Measurements from ENCODE around the gene MYEF2.

Gene MYEF2

DNA sequence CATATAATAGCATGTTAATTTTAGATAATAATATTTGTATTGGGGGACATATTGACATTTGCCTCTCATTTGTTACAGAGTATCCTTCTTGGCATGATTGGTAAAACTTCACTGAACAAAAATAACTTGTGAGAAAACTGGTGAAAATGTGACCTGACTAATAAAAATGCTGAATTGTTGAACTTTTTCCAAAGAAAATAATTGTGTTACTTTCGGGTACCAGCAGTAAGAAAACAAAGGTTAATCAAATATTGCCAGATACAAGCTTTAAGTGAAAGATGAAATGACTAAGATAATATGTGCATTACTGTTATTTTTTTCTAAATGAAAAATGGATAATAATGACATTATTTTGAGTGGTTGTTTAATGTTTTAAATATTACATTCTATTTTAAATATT is 43.2 kb upstream of the MYEF2 start:
- Histone ChIP-seq H3K27ac (replicated peaks; ENCODE audit: low read length) (no peak overlapping the region), H2AK5ac (ENCODE audit: low read depth, low read length) (no peak overlapping the region), H3K4me3 (ENCODE audit: low read length in 2 of 2) (no peak overlapping the region), H3K18ac (ENCODE audit: low read length) (no peak overlapping the region), H2BK120ac (ENCODE audit: low read depth, low read length) (no peak overlapping the region), H3K14ac (ENCODE audit: low read length) (no peak overlapping the region), H4K91ac (ENCODE audit: low read depth, low read length, poor library complexity) (no peak overlapping the region), H3K27me3 (ENCODE audit: control insufficient read depth in 3 of 3, insufficient read depth in 3 of 3, low read depth in 1 of 3, low read length in 3 of 3) (peaks cover 0 to 1% (median 0%) of the 10 kb centered on the region in 3 experiments), H3K9me3 (replicated peaks in 1 of 2; ENCODE audit: control insufficient read depth in 2 of 2, insufficient read depth in 1 of 2, low read depth in 1 of 2, low read length in 2 of 2) (no peaks in the 10 kb centered on the region), H3K36me3 (replicated peaks in 1 of 2; ENCODE audit: control insufficient read depth in 2 of 2, insufficient read depth in 2 of 2, low read length in 2 of 2) (no peaks in the 10 kb centered on the region), H2BK12ac (ENCODE audit: low read length) (no peak overlapping the region), H3K4me1 (ENCODE audit: control insufficient read depth in 2 of 2, insufficient read depth in 1 of 2, low read depth in 1 of 2, low read length in 2 of 2) (peaks cover 0 to 1% of the 10 kb centered on the region in 2 donors), H4K8ac (ENCODE audit: low read depth, low read length) (no peak overlapping the region), H3K4me2 (ENCODE audit: insufficient read depth, low read length, poor library complexity, severe bottlenecking) (no peak overlapping the region), H2BK5ac (ENCODE audit: low read length) (no peak overlapping the region), H3K79me1 (ENCODE audit: low read depth, low read length) (no peaks in the 10 kb centered on the region), H3K9ac (ENCODE audit: low read depth, low read length, poor library complexity) (no peak overlapping the region), H2BK15ac (ENCODE audit: low read length) (no peak overlapping the region), H2AFZ (ENCODE audit: low read length) (no peak overlapping the region), H3K4ac (ENCODE audit: low read length) (no peak overlapping the region), H3K23ac (ENCODE audit: low read depth, low read length, poor library complexity) (no peak overlapping the region)
- no peak for DNase-seq (ENCODE audit: low spot score)
- no CpG with 5 or more reads among the region's 1 CpG for WGBS, 2 donors (ENCODE audit: extremely low coverage in 2 of 2, insufficient read length in 2 of 2, insufficient replicate concordance in 1 of 2)

DNA sequence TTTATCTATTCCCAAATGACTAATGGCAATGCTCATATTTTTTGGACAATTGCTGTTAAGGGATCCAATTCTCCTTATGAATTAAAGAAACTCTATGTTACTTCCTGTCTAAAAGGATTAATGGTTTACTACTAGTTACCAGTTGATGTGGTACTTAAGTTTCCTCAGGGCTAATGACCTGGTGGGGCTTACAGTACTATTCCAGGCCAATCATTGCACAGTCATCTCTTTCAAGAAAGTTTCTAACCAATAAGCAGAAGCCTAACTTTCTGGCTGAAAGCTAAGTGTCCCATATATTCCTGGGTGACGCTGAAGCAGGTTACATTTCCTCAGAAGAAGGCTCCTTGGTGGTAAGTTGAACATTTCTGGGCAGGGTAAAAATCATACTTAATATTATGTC is 27.9 kb upstream of the MYEF2 start, which contains the start of gene SLC12A1:
Gene SLC12A1 (plus strand): TSS at position 322 of the 400 bp plus-strand sequence. CDS start 1,418 bp downstream, outside the sequence.
- Histone ChIP-seq H2BK120ac (ENCODE audit: low read depth, low read length) (no peak within 1 kb of the TSS), H2BK5ac (ENCODE audit: low read length) (no peak within 1 kb of the TSS), H3K9ac (ENCODE audit: low read depth, low read length, poor library complexity) (no peak within 1 kb of the TSS), H3K4ac (ENCODE audit: low read length) (no peak within 1 kb of the TSS), H2BK12ac (ENCODE audit: low read length) (no peak within 1 kb of the TSS), H3K27me3 (ENCODE audit: control insufficient read depth in 3 of 3, insufficient read depth in 3 of 3, low read depth in 1 of 3, low read length in 3 of 3) (no peaks in the 10 kb centered on the region), H3K36me3 (replicated peaks in 1 of 2; ENCODE audit: control insufficient read depth in 2 of 2, insufficient read depth in 2 of 2, low read length in 2 of 2) (no peaks in the 10 kb centered on the region), H3K4me3 (ENCODE audit: low read length in 2 of 2) (no peak within 1 kb of the TSS), H4K91ac (ENCODE audit: low read depth, low read length, poor library complexity) (no peak within 1 kb of the TSS), H3K79me1 (ENCODE audit: low read depth, low read length) (no peaks in the 10 kb centered on the region), H4K8ac (ENCODE audit: low read depth, low read length) (no peak within 1 kb of the TSS), H3K27ac (replicated peaks; ENCODE audit: low read length) (no peak within 1 kb of the TSS), H3K14ac (ENCODE audit: low read length) (no peak within 1 kb of the TSS), H3K4me2 (ENCODE audit: insufficient read depth, low read length, poor library complexity, severe bottlenecking) (no peak within 1 kb of the TSS), H3K9me3 (replicated peaks in 1 of 2; ENCODE audit: control insufficient read depth in 2 of 2, insufficient read depth in 1 of 2, low read depth in 1 of 2, low read length in 2 of 2) (no peaks in the 10 kb centered on the region), H3K4me1 (ENCODE audit: control insufficient read depth in 2 of 2, insufficient read depth in 1 of 2, low read depth in 1 of 2, low read length in 2 of 2) (peaks cover 0 to 2% of the 10 kb centered on the region in 2 donors), H2AK5ac (ENCODE audit: low read depth, low read length) (no peak within 1 kb of the TSS), H3K23ac (ENCODE audit: low read depth, low read length, poor library complexity) (no peak within 1 kb of the TSS), H2BK15ac (ENCODE audit: low read length) (no peak within 1 kb of the TSS), H2AFZ (ENCODE audit: low read length) (no peak within 1 kb of the TSS), H3K18ac (ENCODE audit: low read length) (no peak within 1 kb of the TSS)
- no CpG with 5 or more reads among the region's 1 CpG for WGBS, 2 donors (ENCODE audit: extremely low coverage in 2 of 2, insufficient read length in 2 of 2, insufficient replicate concordance in 1 of 2)
- DNase-seq (ENCODE audit: low spot score), result no peak

DNA sequence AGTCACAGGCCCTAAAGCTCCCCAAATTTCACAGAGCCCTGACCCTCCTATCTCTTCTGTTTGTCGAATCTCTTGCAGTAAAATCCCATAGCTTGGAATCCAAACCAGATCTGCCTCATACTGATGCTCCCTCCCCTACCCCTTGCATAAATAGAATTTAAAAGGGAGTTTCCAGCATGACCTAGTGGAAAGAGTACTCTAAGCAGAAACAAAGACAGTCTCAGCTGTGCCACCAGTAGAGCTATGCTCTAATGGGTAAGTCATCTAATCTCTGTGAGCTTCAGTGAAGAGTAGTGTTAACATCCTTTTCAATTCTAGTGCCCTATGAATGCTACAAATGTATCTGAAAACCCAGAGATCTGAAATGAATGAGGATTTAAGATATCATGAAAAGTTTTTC is 24.0 kb upstream of the MYEF2 start:
- Histone ChIP-seq H2AFZ (ENCODE audit: low read length) (no peak overlapping the region), H2BK12ac (ENCODE audit: low read length) (no peak overlapping the region), H3K9me3 (replicated peaks in 1 of 2; ENCODE audit: control insufficient read depth in 2 of 2, insufficient read depth in 1 of 2, low read depth in 1 of 2, low read length in 2 of 2) (no peaks in the 10 kb centered on the region), H2BK5ac (ENCODE audit: low read length) (no peak overlapping the region), H3K4me2 (ENCODE audit: insufficient read depth, low read length, poor library complexity, severe bottlenecking) (no peak overlapping the region), H2AK5ac (ENCODE audit: low read depth, low read length) (no peak overlapping the region), H3K9ac (ENCODE audit: low read depth, low read length, poor library complexity) (no peak overlapping the region), H2BK15ac (ENCODE audit: low read length) (no peak overlapping the region), H3K4ac (ENCODE audit: low read length) (no peak overlapping the region), H3K36me3 (replicated peaks in 1 of 2; ENCODE audit: control insufficient read depth in 2 of 2, insufficient read depth in 2 of 2, low read length in 2 of 2) (no peaks in the 10 kb centered on the region), H3K79me1 (ENCODE audit: low read depth, low read length) (no peaks in the 10 kb centered on the region), H3K18ac (ENCODE audit: low read length) (no peak overlapping the region), H3K14ac (ENCODE audit: low read length) (no peak overlapping the region), H3K23ac (ENCODE audit: low read depth, low read length, poor library complexity) (no peak overlapping the region), H4K8ac (ENCODE audit: low read depth, low read length) (no peak overlapping the region), H2BK120ac (ENCODE audit: low read depth, low read length) (no peak overlapping the region), H3K27ac (replicated peaks; ENCODE audit: low read length) (no peak overlapping the region), H3K4me3 (ENCODE audit: low read length in 2 of 2) (no peak overlapping the region), H3K4me1 (ENCODE audit: control insufficient read depth in 2 of 2, insufficient read depth in 1 of 2, low read depth in 1 of 2, low read length in 2 of 2) (peaks cover 0 to 2% of the 10 kb centered on the region in 2 donors), H3K27me3 (ENCODE audit: control insufficient read depth in 3 of 3, insufficient read depth in 3 of 3, low read depth in 1 of 3, low read length in 3 of 3) (no peaks in the 10 kb centered on the region), H4K91ac (ENCODE audit: low read depth, low read length, poor library complexity) (no peak overlapping the region)
- no peak for DNase-seq (ENCODE audit: low spot score)
- WGBS, 2 donors (ENCODE audit: extremely low coverage in 2 of 2, insufficient read length in 2 of 2, insufficient replicate concordance in 1 of 2), result no CpG with 5 or more reads among the region's 1 CpG

DNA sequence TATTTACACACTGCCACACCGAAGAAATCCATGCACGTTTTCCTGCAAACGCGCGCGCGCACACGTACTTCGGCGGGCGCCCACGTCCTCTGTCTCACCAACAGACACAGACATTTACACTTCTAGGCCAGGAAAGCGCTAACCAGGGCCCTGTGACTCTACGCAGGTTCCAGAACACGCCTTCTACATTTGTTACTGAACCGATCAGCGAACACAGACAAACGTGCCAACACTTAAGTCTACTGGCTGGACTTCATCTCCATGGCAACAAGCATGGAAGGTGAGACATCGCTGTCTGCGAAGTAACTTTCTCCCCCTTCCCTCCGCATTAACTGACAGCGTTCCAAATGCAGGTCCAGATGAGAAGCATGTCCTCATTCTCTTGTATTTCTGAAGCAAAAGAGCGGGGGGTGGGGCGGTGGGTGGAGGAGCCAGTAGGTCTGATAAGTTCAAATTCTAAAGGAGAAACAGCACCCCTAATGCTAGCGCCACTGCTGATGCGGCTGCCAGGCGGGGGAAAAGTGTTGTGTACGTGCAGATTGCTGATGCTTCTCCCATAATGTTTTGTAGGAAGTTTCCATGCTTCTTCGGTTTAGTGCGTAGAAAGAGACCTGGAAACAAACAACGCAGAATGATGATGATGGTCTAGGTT is 13.6 kb upstream of the MYEF2 start, which contains the start of gene CTXN2:
Gene CTXN2 (plus strand): TSS at position 92 of the 652 bp plus-strand sequence. CDS start 9,636 bp downstream, outside the sequence.
- peak within 1 kb of the TSS; percentile 7 to 53 for H3K4me3 ChIP-seq (ENCODE audit: low read length in 2 of 2)
- H3K79me1 ChIP-seq (ENCODE audit: low read depth, low read length), result no peaks in the 10 kb centered on the region
- H3K36me3 ChIP-seq (replicated peaks in 1 of 2; ENCODE audit: control insufficient read depth in 2 of 2, insufficient read depth in 2 of 2, low read length in 2 of 2), result no peaks in the 10 kb centered on the region
- no peak within 1 kb of the TSS for H4K8ac ChIP-seq (ENCODE audit: low read depth, low read length)
- no peak within 1 kb of the TSS for H3K27ac ChIP-seq (replicated peaks; ENCODE audit: low read length)
- WGBS, 2 donors (ENCODE audit: extremely low coverage in 2 of 2, insufficient read length in 2 of 2, insufficient replicate concordance in 1 of 2), result no CpG with 5 or more reads among the region's 31 CpGs
- no peak within 1 kb of the TSS for H2BK15ac ChIP-seq (ENCODE audit: low read length)
- H2BK5ac ChIP-seq (ENCODE audit: low read length), result no peak within 1 kb of the TSS
- H3K27me3 ChIP-seq (ENCODE audit: control insufficient read depth in 3 of 3, insufficient read depth in 3 of 3, low read depth in 1 of 3, low read length in 3 of 3), result peaks cover 0 to 13% (median 10%) of the 10 kb centered on the region in 3 experiments
- peak within 1 kb of the TSS; percentile 39 for H2AFZ ChIP-seq (ENCODE audit: low read length)
- H3K18ac ChIP-seq (ENCODE audit: low read length), result no peak within 1 kb of the TSS
- H2BK120ac ChIP-seq (ENCODE audit: low read depth, low read length), result no peak within 1 kb of the TSS
- H2BK12ac ChIP-seq (ENCODE audit: low read length), result no peak within 1 kb of the TSS
- H3K14ac ChIP-seq (ENCODE audit: low read length), result no peak within 1 kb of the TSS
- no peak within 1 kb of the TSS for H3K9ac ChIP-seq (ENCODE audit: low read depth, low read length, poor library complexity)
- DNase-seq (ENCODE audit: low spot score), result peak; percentile 24
- no peaks in the 10 kb centered on the region for H3K9me3 ChIP-seq (replicated peaks in 1 of 2; ENCODE audit: control insufficient read depth in 2 of 2, insufficient read depth in 1 of 2, low read depth in 1 of 2, low read length in 2 of 2)
- H2AK5ac ChIP-seq (ENCODE audit: low read depth, low read length), result no peak within 1 kb of the TSS
- no peak within 1 kb of the TSS for H3K4ac ChIP-seq (ENCODE audit: low read length)
- H3K23ac ChIP-seq (ENCODE audit: low read depth, low read length, poor library complexity), result no peak within 1 kb of the TSS
- H4K91ac ChIP-seq (ENCODE audit: low read depth, low read length, poor library complexity), result no peak within 1 kb of the TSS
- peak within 1 kb of the TSS; percentile 41 for H3K4me2 ChIP-seq (ENCODE audit: insufficient read depth, low read length, poor library complexity, severe bottlenecking)
- peaks cover 4 to 8% of the 10 kb centered on the region in 2 donors for H3K4me1 ChIP-seq (ENCODE audit: control insufficient read depth in 2 of 2, insufficient read depth in 1 of 2, low read depth in 1 of 2, low read length in 2 of 2)

Measured in neuronal stem cell (in vitro differentiated cells).